GM21447 (cell line): ENCODE data around the gene CCDC78.
A peak's percentile ranks its signal among the peaks of the same experiment; 100 is the strongest.
"Not testable (repeated sequence)": the region's sequence is repeated elsewhere in the genome, so short reads cannot be mapped to it uniquely, and the experiment has no call there.

ENCODE experiments used
- ATAC-seq: cut with Tn5 transposase; IDR thresholded peaks from one replicate; pipeline ENCODE4 v1.9.1; 2021; ENCODE audit not compliant: unreplicated experiment

Gene CCDC78

DNA sequence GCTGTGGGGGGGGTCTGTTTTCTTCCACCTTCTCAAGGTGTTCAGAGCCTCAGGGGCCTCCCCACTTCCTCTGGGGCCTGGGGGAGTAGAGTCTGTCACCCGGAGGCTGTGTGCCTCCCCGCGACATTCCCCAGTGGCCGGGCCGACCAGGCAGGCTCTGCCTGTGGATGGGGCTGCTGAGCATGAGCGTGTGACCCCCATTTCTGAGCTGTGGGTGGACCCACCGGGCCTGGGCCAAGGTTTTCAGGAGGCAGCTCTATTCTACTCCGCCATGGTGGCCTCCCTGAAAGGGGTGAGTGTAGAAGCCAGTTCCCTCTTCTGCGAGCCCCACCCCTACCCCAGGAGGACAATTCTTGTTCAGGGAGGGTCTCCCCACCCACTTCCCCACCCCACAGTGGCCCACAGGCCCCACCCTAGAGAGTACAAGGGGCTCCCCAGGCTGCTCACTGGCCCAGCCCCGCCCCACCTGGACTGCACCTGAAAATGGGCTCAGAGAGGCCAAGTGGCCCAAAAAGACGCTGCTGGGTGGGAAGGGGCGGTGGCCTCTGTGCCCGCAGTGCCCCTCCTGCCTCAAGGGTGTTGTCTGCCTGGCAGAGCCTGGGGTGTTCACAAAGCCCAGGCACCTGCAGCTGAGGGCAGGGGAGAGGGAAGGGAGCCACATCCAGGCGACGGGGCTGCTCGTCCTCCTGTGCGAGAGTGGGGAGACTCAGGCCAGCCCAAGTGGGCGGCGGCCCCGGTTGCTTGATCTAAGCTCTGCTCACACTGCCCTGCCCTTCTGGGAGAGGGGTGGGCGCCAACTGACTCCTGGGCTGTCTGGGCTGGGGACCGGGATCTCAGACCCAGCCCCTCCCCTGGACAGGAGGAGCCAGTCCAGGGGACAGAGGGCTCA lies 35.6 kb upstream of the CCDC78 start:
- no peak for ATAC-seq

DNA sequence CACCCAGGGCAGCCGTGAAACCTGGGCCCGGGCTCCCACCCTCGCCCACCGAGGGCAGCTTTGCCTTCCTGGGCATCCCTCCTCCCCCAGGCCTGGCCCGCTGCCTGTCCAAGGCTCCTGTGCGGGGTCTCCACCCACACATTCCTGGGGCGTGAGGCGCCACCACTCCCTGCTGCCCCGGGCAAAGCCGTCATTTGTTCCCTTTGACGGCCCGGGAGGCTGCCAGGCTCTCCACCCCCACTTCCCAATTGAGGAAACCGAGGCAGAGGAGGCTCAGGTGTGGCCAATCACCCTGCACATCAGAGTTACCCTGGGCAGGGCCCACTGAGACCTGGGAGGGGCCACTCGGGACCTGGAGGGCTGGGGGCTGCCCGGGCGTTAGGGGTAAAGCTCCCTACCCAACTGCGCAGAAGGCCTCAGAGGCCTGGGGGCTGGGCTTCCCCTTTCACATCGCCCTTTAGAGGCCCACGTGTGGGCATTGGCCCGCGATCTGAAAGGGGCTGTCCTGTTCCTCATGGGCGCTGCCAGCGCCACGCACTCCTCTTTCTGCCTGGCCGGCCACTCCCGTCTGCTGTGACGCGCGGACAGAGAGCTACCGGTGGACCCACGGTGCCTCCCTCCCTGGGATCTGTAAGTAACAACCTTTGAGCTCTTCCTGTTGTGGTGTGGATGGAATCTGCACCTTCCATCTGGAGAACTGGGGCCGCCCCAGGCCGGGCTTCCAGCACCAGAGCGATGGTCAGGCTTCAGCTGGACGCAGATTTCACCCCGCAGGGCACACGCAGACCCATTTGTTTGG lies 34.5 kb upstream of the CCDC78 start, which contains the start of gene MSLN:
Gene MSLN, plus strand, starts transcription at position 190 of the 799 bp plus-strand sequence. CDS start 1,947 bp downstream, outside the sequence.
- ATAC-seq, result no peak

DNA sequence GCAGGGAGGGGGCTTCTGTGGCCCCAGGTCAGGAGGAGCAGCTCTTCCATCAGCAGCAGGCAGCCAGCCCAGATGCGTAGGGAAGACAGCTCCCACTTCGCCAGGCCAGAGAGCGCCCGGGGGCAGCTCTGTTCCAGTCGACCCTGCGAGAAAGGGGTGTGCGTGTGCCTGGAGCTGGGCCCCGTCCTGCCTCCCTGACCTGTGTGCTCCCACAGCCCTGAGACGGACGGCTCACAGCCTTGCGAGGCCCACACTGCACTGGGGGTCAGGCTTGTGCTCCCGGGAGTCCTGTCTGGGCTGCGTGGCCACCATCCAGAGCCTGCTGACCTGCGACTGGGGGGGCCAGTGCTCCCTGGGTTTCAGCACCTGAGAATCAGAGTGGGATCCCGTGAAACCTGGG lies 33.8 kb upstream of the CCDC78 start:
- no peak for ATAC-seq

DNA sequence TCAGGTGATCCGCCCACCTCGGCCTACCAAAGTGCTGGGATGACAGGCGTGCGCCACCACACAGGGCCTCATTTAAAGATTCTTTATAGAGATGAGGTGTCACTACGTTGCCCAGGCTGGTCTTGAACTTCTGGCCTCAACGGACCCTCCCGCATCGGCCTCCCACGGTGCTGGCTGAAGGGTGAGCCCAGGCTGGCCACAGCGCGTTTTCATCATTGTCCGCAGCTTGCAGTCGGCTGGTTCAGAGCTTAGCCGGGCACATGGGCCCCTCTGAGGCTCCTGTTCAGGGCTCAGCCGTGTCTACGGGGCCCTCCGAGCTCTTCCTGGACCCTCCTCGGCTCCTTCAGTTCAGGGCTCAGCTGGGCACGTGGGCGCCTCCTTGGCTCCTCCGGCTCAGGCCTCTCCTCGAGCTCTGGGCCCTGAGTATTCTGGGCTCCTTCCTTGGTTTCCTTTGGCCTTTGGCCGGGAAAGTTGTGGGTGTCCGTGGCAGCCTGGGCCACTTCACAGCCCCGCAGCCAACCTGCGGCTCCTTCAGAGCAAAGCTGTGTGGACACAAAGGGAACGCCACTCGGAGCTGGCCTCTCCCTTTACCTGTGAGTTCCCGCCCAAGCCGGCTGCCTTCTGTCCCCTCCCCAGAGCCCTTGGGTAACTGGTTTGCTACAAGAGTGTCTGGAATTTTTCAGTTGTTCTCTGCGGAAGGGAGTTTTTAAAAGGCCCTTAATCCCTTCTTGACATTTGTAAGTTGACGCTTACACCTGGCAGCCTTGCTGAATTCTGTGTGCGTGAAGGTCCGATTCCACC lies 33.1 kb upstream of the CCDC78 start:
- no peak for ATAC-seq

DNA sequence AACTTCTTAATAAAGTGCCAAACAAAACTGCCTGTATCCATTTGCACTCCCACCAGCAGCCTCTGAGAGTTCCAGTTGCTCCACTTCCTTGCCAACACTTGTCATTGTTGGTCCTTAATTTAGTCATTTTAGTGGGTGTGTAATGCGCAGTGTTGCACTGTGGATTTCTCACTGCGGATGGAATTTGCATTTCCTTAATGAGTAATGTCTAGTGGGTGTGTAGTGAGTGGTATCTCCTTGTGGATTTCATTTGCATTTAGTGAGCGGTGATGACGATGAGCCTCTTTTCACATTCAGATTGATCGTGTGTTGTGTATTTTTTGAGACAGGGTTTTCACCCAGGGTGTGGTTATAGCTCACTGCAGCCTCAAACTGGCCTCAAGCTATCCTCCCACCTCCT lies 30.2 kb upstream of the CCDC78 start:
- ATAC-seq, result no peak

DNA sequence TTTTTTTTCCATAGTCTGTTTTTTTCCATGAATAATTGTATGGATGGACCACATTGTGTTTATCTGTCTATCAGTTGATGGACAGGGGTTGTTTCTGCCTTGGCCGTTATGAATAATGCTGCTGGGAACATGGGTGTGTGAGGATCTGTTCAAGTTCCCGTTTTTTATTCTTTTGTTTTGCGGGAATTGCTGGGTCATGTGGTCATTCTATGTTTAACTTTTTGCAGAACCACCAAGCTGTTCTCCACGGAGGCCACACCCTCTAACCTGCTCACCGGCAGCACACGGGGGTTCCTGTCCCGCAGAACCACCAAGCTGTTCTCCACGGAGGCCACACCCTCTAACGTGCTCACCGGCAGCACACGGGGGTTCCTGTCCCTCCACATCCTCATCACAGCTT lies 28.4 kb upstream of the CCDC78 start:
- ATAC-seq, result no peak

DNA sequence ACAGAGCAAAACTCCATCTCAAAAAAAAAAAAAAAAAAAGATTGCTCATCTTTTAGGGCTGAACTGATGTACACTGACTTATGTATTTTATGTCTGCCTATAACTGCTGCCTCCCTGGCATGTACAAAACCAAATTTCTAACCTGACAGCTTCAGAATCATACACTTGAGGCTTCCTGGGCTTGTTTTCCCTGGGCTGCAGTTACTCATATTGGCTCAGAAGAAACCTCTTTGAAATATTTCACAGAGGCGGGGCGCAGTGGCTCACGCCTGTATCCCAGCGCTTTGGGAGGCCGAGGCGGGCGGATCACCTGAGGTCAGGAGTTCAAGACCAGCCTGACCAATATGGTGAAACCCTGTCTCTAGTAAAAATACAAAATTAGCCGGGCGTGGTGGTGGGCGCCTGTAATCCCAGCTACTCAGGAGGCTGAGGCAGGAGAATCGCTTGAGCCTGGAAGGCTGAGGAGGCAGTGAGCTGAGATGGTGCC lies 27.9 kb upstream of the CCDC78 start:
- not testable (repeated sequence) for ATAC-seq

DNA sequence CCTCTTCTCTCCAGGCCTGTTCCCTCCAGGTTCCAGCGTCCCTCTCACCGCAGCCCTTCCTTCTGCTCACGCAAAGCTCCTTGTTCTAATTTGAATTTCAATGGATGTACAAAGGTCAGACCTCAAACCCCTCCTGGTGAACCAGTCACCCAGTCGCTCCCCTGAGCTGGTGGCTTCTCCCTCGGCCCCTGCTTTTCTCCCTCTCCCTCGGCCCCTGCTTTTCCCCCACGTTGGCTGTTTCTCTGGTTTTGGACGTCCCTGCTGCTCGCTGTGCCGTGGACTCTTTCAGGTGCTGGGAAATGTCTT lies 25.7 kb upstream of the CCDC78 start:
- no peak for ATAC-seq

DNA sequence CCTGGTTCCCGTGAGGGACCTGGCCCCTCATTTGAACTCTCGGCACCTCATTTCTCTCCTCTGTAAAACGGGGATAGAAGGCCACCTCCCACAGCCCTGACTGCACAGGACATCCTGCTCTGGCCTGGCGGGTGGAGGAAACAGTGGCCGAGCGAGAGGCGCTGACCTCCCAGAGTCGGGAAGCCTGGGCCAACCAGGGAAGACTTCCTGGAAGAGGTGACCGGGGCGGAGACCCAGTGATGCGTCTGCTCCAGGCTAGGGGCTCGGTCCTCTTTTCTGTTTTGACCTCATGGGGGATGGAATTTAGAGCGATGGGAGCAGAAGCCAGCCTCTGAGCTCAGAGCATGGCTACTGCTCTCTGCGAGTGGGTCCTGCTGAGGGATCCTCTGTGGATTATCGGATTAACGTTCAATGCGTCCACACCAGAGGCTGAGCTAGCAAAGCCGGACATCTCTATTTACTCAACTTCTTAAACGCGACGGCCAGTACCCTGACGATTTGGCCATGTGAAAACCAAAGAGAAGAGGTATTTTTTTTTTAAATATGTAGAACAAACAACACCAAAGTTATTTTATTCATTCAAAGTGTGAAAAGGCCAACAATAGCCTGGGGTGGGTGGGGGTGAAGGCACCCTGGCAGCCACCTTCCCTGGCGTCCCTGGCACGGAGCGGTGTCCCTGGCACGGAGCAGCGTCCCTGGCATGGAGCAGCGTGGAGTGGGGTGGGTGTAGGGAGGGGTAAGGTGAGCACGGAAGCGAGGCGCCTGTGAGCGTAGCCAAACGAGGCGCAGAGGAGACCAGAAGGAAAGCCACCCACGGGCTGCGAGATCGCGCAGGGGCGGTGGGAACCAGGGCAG lies 25.1 kb upstream of the CCDC78 start:
- no peak for ATAC-seq

DNA sequence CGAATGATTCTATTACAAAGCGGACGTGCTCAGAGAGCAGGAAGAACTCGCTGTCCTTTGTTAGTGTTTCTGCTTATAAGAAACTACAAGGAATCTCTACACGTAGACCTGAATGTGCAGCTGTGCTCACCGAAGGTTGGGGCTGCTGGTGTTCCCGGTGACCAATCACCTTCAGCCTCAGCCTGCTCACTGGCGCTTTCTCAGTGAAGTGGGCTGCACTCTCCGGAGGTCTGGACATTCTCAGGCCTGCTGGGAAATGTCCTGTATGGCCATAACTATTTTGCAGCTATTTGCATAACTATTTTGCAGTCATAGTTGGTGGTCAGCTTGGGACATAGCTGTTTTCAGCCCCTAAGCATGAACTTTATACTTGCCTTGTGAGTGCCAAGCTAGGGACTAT lies 24.2 kb upstream of the CCDC78 start:
- ATAC-seq, result no peak

DNA sequence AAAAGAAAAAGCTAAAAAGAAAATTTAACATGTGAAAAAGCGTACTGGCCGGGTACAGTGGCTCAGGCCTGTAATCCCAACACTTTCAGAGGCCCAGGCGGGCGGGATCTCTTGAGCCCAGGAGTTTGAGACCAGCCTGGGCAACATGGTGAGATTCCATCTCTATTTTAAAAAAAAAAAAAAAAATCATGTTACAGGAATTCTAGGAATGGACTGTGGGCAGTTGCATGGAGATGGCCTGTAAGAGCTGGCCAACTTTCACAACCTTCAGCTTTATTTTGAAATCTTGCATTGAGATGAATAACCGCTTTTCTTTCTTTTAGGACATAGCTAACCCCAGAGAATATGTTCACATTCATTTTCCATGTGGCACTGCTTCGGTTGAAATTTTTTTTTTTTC lies 22.8 kb upstream of the CCDC78 start:
- ATAC-seq, result no peak

DNA sequence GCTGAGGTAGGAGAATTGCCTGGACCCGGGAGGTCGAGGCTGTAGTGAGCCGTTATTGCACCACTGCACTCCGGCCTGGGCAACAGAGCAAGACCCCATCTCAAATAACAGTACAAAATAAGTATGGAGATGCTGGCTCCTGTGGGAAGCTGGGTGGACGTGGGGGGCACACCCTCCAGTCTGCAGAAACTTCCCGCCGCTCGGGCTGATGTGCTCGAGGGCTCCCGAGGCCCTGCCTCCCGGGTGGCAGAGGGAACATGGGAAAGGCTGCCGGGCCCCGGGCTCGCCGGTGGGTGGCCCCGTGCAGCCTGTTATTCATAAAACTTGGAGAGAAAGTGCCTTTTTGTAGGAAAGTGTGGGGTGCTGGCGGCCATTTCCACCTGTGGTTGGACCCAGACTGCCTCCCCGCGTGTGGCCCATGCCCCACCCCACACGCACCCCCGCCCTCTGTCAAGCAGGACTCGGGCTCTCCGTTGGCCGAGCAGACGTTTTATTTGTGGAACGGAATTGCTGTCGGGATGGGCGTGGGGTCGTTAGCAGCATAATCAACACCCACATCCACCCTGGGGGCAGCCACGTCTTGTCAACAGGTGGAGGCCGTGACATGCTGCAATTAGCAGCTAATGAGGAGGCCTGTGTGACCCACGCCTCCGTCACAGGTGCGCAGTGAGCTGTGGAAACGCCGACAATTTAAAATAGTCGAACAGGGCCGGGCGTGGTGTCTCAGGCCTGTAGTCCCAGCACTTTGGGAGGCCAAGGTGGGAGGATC lies 21.9 kb upstream of the CCDC78 start:
- no peak for ATAC-seq

DNA sequence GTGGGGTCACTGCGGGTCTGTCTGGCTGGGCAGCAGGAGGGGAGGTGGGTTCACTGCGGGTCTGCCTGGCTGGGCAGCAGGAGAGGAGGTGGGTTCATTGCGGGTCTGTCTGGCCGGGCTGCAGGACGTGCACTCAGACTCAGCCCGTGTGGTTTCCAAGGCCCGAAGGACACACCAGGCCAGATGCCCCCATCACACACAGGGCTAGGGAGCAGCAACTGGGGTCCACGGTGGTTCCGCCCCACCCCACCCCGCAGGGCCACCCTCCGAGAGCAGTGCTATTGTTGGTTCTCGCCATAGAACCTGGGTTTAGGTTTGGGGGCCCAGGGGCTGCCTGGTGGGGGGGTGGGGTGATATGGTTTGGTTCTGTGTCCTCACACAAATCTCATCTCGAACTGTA lies 20.4 kb upstream of the CCDC78 start:
- ATAC-seq, result no peak

DNA sequence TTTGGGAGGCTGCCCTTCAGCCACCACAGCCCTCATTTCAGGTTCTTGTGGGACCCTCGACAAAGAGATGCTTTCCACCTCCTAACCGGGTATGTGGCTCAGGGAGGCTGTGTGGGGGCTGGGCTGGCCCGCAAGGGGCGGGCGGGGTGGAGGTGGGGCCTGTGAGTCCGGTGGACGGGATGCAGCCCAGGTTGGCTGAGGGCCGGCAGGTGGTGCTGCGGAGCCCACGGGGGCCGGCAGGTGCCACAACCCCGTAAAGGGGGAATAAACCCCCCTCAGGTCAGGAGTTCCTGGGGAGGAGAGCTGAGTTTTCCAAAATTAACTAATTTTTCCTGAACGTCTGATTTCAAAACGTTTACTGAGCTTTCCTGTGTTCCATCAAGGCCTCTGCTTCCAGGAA lies 19.5 kb upstream of the CCDC78 start:
- ATAC-seq, result no peak

DNA sequence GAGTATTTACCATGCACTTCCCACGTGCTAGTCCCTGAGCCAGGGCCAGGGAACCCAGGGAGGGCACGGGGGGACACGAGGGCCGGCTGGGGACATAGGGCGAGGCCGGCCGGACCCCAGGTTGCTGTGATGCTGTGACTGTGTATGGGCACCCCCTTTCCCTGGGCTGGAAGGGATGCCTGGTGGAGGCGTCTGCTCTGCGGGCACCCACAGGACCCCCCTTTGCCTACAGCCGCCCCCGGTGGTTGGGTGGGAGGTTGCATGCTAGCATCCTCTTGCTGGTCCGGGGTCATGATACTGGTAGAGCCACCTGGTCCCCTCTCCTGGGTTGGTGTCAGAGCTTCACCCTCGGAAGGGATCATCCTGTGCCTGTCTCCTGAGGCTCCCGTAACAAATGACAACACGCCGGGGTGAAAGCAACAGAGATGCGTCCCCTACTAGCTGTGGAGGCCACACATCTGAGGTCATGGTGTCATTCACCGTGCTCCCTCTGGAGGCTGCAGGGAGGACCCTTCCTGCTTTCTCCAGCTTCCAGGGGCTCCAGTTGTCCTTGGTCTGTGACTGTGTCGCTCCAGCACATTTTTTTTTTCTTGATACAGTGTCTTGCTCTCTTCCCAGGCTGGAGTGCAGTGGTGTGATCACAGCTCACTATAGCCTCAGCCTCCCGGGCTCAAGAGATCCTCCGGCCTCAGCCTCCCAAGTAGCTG lies 17.7 kb upstream of the CCDC78 start:
- ATAC-seq, result no peak

DNA sequence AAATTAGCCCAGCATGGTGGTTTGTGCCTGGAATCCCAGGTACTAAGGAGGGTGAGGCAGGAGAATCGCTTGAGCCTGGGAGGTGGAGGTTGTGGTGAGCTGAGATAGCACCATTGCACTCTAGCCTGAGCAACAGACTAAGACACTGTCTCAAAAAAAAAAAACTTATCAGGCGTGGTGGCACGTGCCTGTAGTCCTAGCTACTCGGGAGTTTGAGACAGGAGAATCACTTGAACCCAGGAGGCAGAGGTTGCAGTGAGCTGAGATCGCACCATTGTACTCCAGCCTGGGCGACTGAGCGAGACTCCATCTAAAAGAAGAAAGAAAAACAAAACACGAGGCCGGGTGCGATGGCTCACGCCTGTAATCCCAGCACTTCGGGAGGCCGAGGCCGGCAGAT lies 16.7 kb upstream of the CCDC78 start:
- ATAC-seq, result not testable (repeated sequence)

DNA sequence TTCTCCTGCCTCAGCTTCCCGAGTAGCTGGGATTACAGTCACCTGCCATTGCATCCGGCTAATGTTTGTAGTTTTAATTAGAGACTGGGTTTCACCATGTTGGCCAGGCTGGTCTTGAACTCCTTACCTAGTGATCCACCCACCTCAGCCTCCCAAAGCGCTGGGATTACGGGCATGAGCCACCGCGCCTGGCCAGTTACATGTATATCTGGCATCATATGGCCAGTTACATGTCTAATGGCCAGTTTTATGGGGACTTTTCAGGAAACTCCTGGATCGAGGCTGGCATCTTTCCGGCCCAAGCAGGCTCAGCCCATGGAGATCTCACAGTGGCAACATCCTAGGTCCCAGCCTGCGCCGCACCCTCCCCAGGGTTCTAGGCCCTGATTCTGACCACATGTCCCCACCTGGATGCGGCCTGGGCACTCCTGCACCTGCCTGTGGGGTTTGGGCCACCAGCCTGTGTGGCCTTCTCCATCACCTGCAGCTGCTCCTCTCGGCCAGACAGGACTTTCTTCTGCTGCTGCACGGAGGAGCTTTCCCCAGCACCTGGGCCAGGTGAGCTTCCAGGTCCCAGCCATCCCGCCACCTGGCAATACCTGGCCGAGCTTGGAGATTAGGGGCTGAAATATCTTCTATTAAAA lies 15.9 kb upstream of the CCDC78 start:
- ATAC-seq, result no peak

DNA sequence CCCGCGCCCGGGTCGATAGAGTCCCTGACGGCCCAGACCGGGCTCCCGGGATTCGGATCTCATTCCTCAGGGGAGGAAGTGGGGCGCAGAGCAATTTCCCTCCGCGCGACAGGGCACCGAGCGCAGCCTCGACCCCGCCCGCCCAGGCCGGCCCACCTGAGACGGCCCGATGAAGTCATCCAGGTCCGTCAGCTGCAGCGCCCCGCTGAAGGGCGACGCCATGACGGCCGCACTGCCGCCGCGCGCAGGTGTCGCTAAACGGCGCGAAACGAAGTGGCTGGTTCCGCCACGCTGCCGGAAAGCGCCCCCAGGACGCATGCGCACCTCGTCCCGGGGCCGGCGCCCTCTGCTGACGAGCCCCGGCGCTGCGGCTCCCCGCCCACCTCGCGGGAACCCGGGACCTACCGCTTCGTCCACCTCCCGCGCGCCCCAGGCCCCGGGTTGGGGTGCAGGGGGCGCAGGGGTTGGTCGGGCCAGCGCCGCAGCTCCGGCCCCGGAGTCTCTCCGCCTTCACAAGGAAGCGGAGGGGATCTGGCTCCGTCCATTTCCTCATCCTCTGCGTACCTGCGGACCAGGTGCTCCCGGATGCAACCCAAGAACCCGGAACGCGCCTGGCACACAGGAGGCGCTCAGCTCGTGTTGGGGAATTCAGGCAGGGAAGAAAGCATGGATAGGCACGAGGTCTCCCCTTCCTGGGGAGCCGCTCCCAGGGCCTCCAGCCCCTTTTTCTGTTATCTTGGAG lies 14.7 kb upstream of the CCDC78 start, which contains the start of gene CIAO3:
Gene CIAO3, minus strand, starts transcription at position 234 of the 742 bp plus-strand sequence. Its CDS starts 12 bp downstream, at position 222.
- peak; percentile 54 for ATAC-seq
